Measurements from ENCODE around the gene RNF13. TPM values are rescaled to one million over a fixed set of nuclear protein-coding genes. Genes with fewer than 3 reads are reported as not detected.
"Not testable (repeated sequence)": the region's sequence is repeated elsewhere in the genome, so short reads cannot be mapped to it uniquely, and the experiment has no call there.

RNF13 gene
- total RNA-seq, 2 donors from 2014 or later: 41.3 to 49.1 TPM

- peaks cover 5% of the 10 kb centered on the region for H3K9me3 ChIP-seq
- no peaks in the 10 kb centered on the region for H3K27me3 ChIP-seq
- no peak for TF ChIP-seq CTCF (IDR thresholded peaks at IDR 0.05)
- H3K4me3 ChIP-seq: no peak overlapping the region
- H3K27ac ChIP-seq: no peak overlapping the region
- intact Hi-C loops (cut with DNase I): no loop called here
- no peak overlapping the region for H3K9ac ChIP-seq (ENCODE audit: low read depth in 2 of 2, low read length in 2 of 2)
- H3K36me3 ChIP-seq: no peaks in the 10 kb centered on the region
- H3K4me1 ChIP-seq: no peaks in the 10 kb centered on the region
- no peak for DNase-seq
These were observed 17.9 kb downstream of the RNF13 start for GRCh38 chr3:149830902-149831301.

GRCh38 chr3:149831321-149831720 lies 18.3 kb downstream of the RNF13 start:
- Histone ChIP-seq H3K36me3 (no peaks in the 10 kb centered on the region), H3K27ac (no peak overlapping the region), H3K4me3 (no peak overlapping the region), H3K27me3 (no peaks in the 10 kb centered on the region), H3K9ac (ENCODE audit: low read depth in 2 of 2, low read length in 2 of 2) (no peak overlapping the region), H3K9me3 (peaks cover 5% of the 10 kb centered on the region), H3K4me1 (no peaks in the 10 kb centered on the region)
- intact Hi-C loops (cut with DNase I): no loop called here
- DNase-seq: no peak
- no peak for TF ChIP-seq CTCF (IDR thresholded peaks at IDR 0.05)

- no peaks in the 10 kb centered on the region for H3K27me3 ChIP-seq
- H3K9me3 ChIP-seq: peaks cover 5% of the 10 kb centered on the region
- TF ChIP-seq CTCF (IDR thresholded peaks at IDR 0.05): no peak
- no peak overlapping the region for H3K4me3 ChIP-seq
- no peaks in the 10 kb centered on the region for H3K4me1 ChIP-seq
- DNase-seq: no peak
- H3K27ac ChIP-seq: no peak overlapping the region
- intact Hi-C loops (cut with DNase I): no loop called here
- H3K36me3 ChIP-seq: no peaks in the 10 kb centered on the region
- H3K9ac ChIP-seq (ENCODE audit: low read depth in 2 of 2, low read length in 2 of 2): no peak overlapping the region
These were observed 19.1 kb downstream of the RNF13 start for GRCh38 chr3:149832086-149832485.

GRCh38 chr3:149833241-149833640 lies 20.2 kb downstream of the RNF13 start:
- intact Hi-C loops (cut with DNase I): no loop called here
- no peaks in the 10 kb centered on the region for H3K36me3 ChIP-seq
- H3K9me3 ChIP-seq: peaks cover 5% of the 10 kb centered on the region
- H3K9ac ChIP-seq (ENCODE audit: low read depth in 2 of 2, low read length in 2 of 2): no peak overlapping the region
- H3K27me3 ChIP-seq: no peaks in the 10 kb centered on the region
- H3K4me1 ChIP-seq: no peaks in the 10 kb centered on the region
- H3K27ac ChIP-seq: no peak overlapping the region
- no peak overlapping the region for H3K4me3 ChIP-seq
- no peak for DNase-seq
- no peak for TF ChIP-seq CTCF (IDR thresholded peaks at IDR 0.05)

GRCh38 chr3:149838491-149838890 lies 25.5 kb downstream of the RNF13 start:
- H3K27me3 ChIP-seq; intact Hi-C loops (cut with DNase I); H3K4me3 ChIP-seq; H3K9ac ChIP-seq (ENCODE audit: low read depth in 2 of 2, low read length in 2 of 2); H3K27ac ChIP-seq; H3K9me3 ChIP-seq; DNase-seq; H3K4me1 ChIP-seq; H3K36me3 ChIP-seq: not testable (repeated sequence)

GRCh38 chr3:149839469-149839868 lies 26.5 kb downstream of the RNF13 start:
- H3K9me3 ChIP-seq; H3K4me3 ChIP-seq; H3K4me1 ChIP-seq; DNase-seq; intact Hi-C loops (cut with DNase I); H3K36me3 ChIP-seq; H3K9ac ChIP-seq (ENCODE audit: low read depth in 2 of 2, low read length in 2 of 2); H3K27ac ChIP-seq; H3K27me3 ChIP-seq: not testable (repeated sequence)

- no peaks in the 10 kb centered on the region for H3K4me1 ChIP-seq
- no peak for DNase-seq
- no peak overlapping the region for H3K4me3 ChIP-seq
- intact Hi-C loops (cut with DNase I): no loop called here
- H3K27me3 ChIP-seq: no peaks in the 10 kb centered on the region
- H3K36me3 ChIP-seq: no peaks in the 10 kb centered on the region
- H3K9ac ChIP-seq (ENCODE audit: low read depth in 2 of 2, low read length in 2 of 2): no peak overlapping the region
- TF ChIP-seq CTCF (IDR thresholded peaks at IDR 0.05): no peak
- H3K9me3 ChIP-seq: no peaks in the 10 kb centered on the region
- no peak overlapping the region for H3K27ac ChIP-seq
These were observed 26.9 kb downstream of the RNF13 start for GRCh38 chr3:149839896-149840295.
